BLaER1 (cell line): ENCODE data around the gene PLAA.

Experiments used
- H3K27ac ChIP-seq: shearing (Covaris generic); formaldehyde crosslinking; 2 replicates; pipeline ENCODE4 v1.8.1; 2022
- H3K27me3 ChIP-seq: shearing (Covaris generic); formaldehyde crosslinking; 2 replicates; pipeline ENCODE4 v1.8.1; 2022
- H3K36me3 ChIP-seq: shearing (Covaris generic); formaldehyde crosslinking; 2 replicates; pipeline ENCODE4 v1.8.1; 2022
- H3K4me1 ChIP-seq: shearing (Covaris generic); formaldehyde crosslinking; 2 replicates; pipeline ENCODE4 v1.8.1; 2022
- H3K4me2 ChIP-seq: shearing (Covaris generic); formaldehyde crosslinking; 2 replicates; pipeline ENCODE4 v1.8.1; 2022
- H3K4me3 ChIP-seq: shearing (Covaris generic); formaldehyde crosslinking; 2 replicates; pipeline ENCODE4 v1.8.1; 2022
- H3K9ac ChIP-seq: shearing (Covaris generic); formaldehyde crosslinking; 2 replicates; pipeline ENCODE4 v1.8.1; 2022
- H3K9me3 ChIP-seq: shearing (Covaris generic); formaldehyde crosslinking; 2 replicates; pipeline ENCODE4 v1.8.1; 2022
- H4K20me1 ChIP-seq: shearing (Covaris generic); formaldehyde crosslinking; 2 replicates; pipeline ENCODE4 v1.8.1; 2022
- Cebpa-rat ChIP-seq: shearing (Covaris generic); IDR thresholded peaks from 2 replicates; pipeline ENCODE4 v1.8.1; 2022

The PLAA gene

DNA sequence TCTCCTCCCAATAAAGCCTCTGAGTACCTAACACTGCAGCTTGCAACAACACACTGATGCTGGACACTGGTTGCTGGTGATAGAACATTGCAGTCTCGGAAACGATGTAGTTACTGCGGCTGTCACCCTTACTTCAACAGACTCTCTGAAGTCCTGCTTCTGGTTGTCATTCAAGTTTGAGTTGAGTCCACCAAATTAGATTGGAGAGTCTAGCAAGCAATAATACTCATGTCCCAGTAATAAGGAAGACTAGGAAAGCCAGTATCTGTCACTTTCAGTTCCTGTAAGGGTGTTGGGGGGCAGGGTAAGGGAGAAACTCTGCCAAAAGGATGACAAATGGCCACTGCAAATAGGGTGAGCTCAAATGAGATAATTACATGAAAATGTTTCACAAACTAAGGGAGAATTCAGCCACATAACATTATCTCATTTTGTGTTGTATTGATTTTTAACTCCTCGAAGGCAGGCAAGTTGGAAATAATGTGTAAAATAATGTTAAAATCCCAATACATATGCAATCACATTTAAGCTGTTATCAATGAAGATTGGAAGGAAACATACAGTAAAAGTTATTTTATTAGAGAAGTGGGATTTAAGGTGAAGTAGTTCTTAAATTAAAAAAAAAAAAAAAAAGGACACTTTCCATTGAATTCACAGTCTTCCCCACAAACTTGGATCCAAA lies 8.3 kb upstream of the PLAA start:
- H3K9ac ChIP-seq = no peak overlapping the region
- peaks cover 41% of the 10 kb centered on the region for H3K27me3 ChIP-seq
- no peak for TF ChIP-seq Cebpa-rat
- no peak overlapping the region for H3K4me3 ChIP-seq
- no peaks in the 10 kb centered on the region for H3K36me3 ChIP-seq
- peaks cover 19% of the 10 kb centered on the region for H3K9me3 ChIP-seq
- no peak overlapping the region for H3K27ac ChIP-seq
- no peaks in the 10 kb centered on the region for H4K20me1 ChIP-seq
- H3K4me1 ChIP-seq = no peaks in the 10 kb centered on the region
- no peak overlapping the region for H3K4me2 ChIP-seq

DNA sequence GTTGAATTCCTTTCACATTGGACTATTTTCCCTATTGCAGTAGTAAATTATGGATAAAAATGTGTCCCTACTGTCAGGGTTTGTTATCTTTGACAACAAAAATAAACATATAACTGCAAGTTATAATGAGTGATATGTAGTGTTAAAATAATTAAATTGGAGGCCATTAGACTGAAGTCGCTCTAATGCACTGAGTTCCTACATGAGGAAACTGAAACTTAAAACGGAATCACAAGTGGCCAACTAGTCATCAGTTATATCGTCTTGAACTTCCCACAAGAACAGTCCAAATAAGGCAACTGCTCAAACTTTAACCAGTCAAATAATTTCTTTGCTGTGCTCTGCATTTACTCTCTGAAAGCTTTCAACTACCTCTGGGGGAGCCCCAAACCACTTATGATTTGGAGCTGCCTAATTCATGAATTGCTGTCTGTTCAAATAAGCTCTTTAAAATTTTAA lies 7.0 kb upstream of the PLAA start:
- Histone ChIP-seq H3K36me3 (no peaks in the 10 kb centered on the region), H3K4me1 (no peaks in the 10 kb centered on the region), H4K20me1 (no peaks in the 10 kb centered on the region), H3K9me3 (peaks cover 19% of the 10 kb centered on the region), H3K27ac (no peak overlapping the region), H3K27me3 (peaks cover 41% of the 10 kb centered on the region), H3K4me2 (no peak overlapping the region), H3K9ac (no peak overlapping the region), H3K4me3 (no peak overlapping the region)
- TF ChIP-seq Cebpa-rat = no peak

DNA sequence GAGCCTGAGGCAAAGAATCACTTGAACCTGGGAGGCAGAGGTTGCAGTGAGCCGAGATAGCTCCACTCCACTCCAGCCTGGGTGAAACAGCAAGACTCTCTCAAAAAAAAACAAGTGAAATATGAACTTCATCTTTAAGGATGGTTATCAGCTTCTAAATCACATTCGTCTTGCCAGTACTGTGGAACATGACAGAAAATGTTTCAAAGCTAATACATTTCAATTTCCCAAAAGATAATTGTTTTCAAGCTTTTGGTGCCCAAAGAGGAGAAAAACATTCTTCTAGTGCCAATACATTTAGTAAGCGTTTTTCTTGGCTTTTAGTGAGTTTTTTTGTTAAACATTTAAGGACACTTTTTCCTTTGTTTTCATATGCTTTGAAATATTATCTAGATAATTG lies 4.8 kb upstream of the PLAA start:
- Histone ChIP-seq H4K20me1 (no peaks in the 10 kb centered on the region), H3K4me1 (peaks cover 5% of the 10 kb centered on the region; the same call in 1 of the 2 replicates), H3K9me3 (peaks cover 17% of the 10 kb centered on the region), H3K4me3 (no peak overlapping the region), H3K36me3 (no peaks in the 10 kb centered on the region), H3K27me3 (peaks cover 27% of the 10 kb centered on the region), H3K9ac (no peak overlapping the region), H3K4me2 (no peak overlapping the region), H3K27ac (no peak overlapping the region)
- no peak for TF ChIP-seq Cebpa-rat

DNA sequence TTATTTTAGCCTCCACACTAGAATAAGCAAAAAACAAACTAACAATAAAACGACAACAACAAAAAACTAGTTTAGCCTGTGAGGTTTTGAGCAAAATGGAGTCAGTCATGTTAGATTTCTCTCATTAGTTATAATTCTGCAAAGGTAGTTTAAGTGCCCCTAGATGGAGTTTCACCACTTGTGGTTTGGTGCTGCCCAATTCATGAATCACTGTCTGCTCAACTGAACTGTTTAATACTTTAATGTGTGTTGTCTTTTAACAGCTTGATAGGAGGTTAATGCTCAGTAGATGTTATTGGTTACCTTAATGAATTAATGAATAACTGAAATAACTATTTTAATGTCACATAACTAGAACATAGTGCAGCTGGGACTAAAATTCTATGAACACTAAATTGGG lies 3.5 kb upstream of the PLAA start:
- Histone ChIP-seq H3K9me3 (peaks cover 4% of the 10 kb centered on the region; the same call in 1 of the 2 replicates), H3K9ac (no peak overlapping the region), H3K4me1 (peaks cover 12% of the 10 kb centered on the region), H4K20me1 (peaks cover 5% of the 10 kb centered on the region; the same call in 1 of the 2 replicates), H3K27ac (no peak overlapping the region), H3K27me3 (peaks cover 15% of the 10 kb centered on the region), H3K4me2 (no peak overlapping the region), H3K4me3 (no peak overlapping the region), H3K36me3 (no peaks in the 10 kb centered on the region)
- TF ChIP-seq Cebpa-rat = no peak

DNA sequence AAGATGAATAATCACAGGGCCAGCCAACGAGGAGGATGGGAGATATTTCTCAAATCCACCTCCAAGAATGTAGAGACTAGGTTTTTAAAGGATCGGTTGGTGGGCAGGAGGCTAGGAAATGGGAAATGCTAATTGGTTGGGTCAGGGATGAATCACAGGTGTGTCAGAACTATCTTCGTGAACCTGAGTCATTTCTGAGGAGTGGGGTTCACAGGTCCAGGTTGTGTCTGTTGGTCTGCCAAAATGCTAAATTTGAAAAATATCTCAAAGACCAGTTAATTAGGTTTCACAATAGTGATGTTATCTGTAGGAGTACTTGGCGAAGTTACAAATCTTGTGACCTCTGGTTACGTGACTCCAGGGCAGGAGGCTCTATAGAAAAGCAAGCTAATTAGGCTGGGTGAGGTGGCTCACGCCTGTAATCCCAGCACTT lies 2.6 kb upstream of the PLAA start:
- peaks cover 21% of the 10 kb centered on the region for H3K4me1 ChIP-seq
- peaks cover 2% of the 10 kb centered on the region; the same call in 1 of the 2 replicates for H3K36me3 ChIP-seq
- no peaks in the 10 kb centered on the region for H3K9me3 ChIP-seq
- H3K27ac ChIP-seq = no peak overlapping the region
- no peak for TF ChIP-seq Cebpa-rat
- H3K4me2 ChIP-seq = no peak overlapping the region
- H3K4me3 ChIP-seq = no peak overlapping the region
- H3K27me3 ChIP-seq = peaks cover 6% of the 10 kb centered on the region; the same call in 1 of the 2 replicates
- peaks cover 14% of the 10 kb centered on the region; the same call in 1 of the 2 replicates for H4K20me1 ChIP-seq
- no peak overlapping the region for H3K9ac ChIP-seq

DNA sequence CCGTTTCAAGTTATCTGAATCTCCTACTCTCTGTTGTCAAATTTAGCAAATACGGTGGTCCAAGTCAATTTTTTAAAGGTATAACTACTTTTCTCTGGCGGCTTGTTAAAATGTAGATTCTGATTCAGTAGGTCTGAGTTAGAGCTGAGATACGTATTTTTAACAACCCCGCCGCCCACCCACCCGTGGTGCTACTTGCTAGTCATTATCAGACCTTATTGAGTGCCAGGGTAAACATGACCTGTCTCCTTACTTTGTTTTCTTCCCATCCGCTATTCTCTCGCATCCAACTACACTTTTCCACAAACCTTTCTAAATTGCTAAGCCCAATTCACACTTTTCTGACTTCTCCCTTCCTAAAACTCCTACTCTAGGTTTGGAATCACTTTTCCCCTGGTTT lies 694 bp upstream of the PLAA start:
- H3K4me1 ChIP-seq = peaks cover 26% of the 10 kb centered on the region
- TF ChIP-seq Cebpa-rat = no peak
- peaks cover 21% of the 10 kb centered on the region for H3K36me3 ChIP-seq
- no peaks in the 10 kb centered on the region; the same call in 1 of the 2 replicates for H3K9me3 ChIP-seq
- H3K9ac ChIP-seq = peak overlapping the region; percentile 98
- peak overlapping the region; percentile 93 for H3K4me3 ChIP-seq
- peak overlapping the region; percentile 99; the same call in 1 of the 2 replicates for H3K27ac ChIP-seq
- peaks cover 32% of the 10 kb centered on the region for H4K20me1 ChIP-seq
- peak overlapping the region; percentile 82 for H3K4me2 ChIP-seq
- no peaks in the 10 kb centered on the region for H3K27me3 ChIP-seq

DNA sequence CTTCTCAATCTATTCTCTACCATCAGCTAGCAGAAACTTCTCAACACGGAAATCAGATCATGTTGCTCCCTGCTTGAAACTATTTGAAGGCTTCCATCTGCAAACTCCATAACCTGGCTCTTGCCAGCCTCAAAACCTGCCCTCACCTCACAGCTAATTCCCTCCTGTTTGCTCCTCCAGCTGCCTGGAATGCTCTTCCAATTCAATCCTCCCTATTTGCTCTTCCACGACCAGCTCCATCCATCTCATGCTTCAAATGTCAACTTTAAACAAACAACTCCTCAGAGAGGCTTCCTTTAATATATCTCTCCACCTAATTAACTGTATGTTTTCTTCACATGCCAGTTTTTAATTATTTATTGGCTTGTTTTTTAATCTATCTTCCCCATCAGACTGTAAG lies 1.5 kb downstream of the PLAA start:
- H3K9me3 ChIP-seq = no peaks in the 10 kb centered on the region; the same call in 1 of the 2 replicates
- peaks cover 26% of the 10 kb centered on the region for H3K4me1 ChIP-seq
- peak overlapping the region; percentile 98 for H3K9ac ChIP-seq
- peak overlapping the region; percentile 89 for H3K4me2 ChIP-seq
- H3K4me3 ChIP-seq = peak overlapping the region; percentile 93
- H3K27me3 ChIP-seq = no peaks in the 10 kb centered on the region
- H3K36me3 ChIP-seq = peaks cover 36% of the 10 kb centered on the region
- H4K20me1 ChIP-seq = peaks cover 53% of the 10 kb centered on the region
- H3K27ac ChIP-seq = peak overlapping the region; percentile 99
- no peak for TF ChIP-seq Cebpa-rat

DNA sequence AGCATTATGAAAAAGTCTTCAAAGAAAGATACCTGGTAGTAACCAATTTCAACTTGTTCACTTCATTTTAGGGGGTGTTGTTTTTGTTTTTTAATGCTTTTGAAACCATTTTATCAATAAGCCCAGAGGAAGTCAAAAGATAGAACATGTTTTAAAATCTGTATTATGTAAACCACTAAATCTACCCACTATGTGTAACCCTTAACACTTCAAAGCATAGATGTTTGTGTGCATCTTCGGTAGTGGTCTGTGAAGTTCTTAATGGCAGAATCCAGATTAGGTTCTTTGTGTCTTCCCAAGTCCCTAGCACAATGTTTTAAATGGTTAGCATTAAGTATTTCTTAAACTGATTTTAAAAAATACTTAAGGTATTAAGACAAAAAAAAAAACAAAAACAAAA lies 6.3 kb downstream of the PLAA start:
- H3K4me2 ChIP-seq = no peak overlapping the region
- peaks cover 89% of the 10 kb centered on the region for H4K20me1 ChIP-seq

DNA sequence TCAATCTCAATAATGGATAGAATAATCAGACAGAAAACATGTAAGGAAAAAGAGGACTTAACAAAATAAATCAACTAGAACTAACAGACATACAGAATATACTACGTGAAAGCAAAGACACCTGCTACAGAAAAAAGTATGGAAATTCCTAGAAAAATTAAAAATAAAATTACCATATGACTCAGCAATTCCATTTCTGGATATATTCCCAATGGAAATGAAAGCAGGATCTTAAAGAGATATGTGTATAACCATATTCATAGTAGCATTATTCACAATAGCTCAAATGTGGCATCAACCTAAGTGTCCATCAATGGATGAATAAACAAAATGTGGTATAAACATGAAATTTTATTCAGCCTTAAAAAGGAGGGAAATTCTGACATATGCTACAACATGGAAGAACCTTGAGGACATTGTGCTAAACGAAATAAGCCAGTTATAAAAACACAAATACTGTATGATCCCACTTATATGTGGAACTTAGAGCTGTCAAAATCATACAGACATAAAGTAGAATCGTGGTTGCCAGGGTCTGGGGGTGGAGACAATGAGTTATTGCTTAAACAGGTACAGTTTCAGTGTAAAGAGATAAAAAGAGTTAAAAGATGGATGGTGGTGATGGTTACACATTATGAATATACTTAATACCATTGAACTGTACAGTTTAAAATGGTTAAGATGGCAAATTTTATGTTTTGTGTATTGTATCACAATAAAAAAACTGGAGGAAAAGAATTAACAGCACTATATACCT lies 6.9 kb downstream of the PLAA start:
- Histone ChIP-seq H4K20me1 (peaks cover 89% of the 10 kb centered on the region), H3K4me3 (no peak overlapping the region), H3K9ac (no peak overlapping the region), H3K27ac (no peak overlapping the region), H3K36me3 (peaks cover 60% of the 10 kb centered on the region), H3K9me3 (peaks cover 18% of the 10 kb centered on the region), H3K4me1 (peaks cover 9% of the 10 kb centered on the region), H3K27me3 (no peaks in the 10 kb centered on the region), H3K4me2 (no peak overlapping the region)
- TF ChIP-seq Cebpa-rat = no peak

More for the DNA sequence above, 6.3 kb downstream of the PLAA start:
- H3K4me3 ChIP-seq = no peak overlapping the region
- H3K36me3 ChIP-seq = peaks cover 59% of the 10 kb centered on the region
- no peaks in the 10 kb centered on the region for H3K27me3 ChIP-seq
- no peak overlapping the region for H3K9ac ChIP-seq
- H3K9me3 ChIP-seq = peaks cover 18% of the 10 kb centered on the region
- H3K27ac ChIP-seq = no peak overlapping the region
- TF ChIP-seq Cebpa-rat = no peak
- H3K4me1 ChIP-seq = peaks cover 16% of the 10 kb centered on the region

DNA sequence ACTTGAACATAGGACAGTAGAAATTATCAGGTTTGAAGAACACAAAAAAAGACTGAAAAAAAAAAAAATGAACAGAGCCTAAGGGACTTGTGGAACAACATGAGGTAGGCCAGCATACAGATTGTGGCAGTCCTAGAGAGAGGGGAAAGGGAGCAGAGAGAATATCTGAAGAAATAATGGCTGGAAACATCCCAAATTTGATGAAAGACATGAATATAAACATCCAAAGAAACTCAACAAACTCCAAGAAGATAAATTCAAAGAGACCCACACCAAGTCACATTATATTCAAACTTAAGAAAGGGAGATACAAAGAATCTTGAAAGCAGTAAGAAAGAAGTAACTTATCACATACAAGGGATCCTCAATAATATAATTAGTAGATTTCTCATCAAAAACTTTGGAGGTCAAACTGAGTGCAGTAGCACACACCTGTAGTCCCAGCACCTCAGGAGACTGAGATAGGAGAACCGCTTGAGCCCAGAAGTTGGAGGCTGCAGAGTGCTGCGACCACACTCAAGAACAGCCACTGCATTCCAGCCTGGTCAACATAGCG lies 9.1 kb downstream of the PLAA start:
- Histone ChIP-seq H3K36me3 (peaks cover 60% of the 10 kb centered on the region), H3K27me3 (no peaks in the 10 kb centered on the region), H3K4me2 (no peak overlapping the region)

More for the DNA sequence above, 9.1 kb downstream of the PLAA start:
- TF ChIP-seq Cebpa-rat = no peak
- Histone ChIP-seq H3K9ac (no peak overlapping the region), H3K4me1 (no peaks in the 10 kb centered on the region), H3K9me3 (peaks cover 18% of the 10 kb centered on the region), H4K20me1 (peaks cover 77% of the 10 kb centered on the region), H3K4me3 (no peak overlapping the region), H3K27ac (no peak overlapping the region)
